Islet precursor cell (in vitro differentiated cells): ENCODE data around the gene LGR4.
"Not testable (repeated sequence)": the region's sequence is repeated elsewhere in the genome, so short reads cannot be mapped to it uniquely, and the experiment has no call there.

ENCODE experiments used
- DNase-seq: peaks from one replicate; pipeline ENCODE4 v3.0.0-alpha.2; 2018

The LGR4 gene

DNA sequence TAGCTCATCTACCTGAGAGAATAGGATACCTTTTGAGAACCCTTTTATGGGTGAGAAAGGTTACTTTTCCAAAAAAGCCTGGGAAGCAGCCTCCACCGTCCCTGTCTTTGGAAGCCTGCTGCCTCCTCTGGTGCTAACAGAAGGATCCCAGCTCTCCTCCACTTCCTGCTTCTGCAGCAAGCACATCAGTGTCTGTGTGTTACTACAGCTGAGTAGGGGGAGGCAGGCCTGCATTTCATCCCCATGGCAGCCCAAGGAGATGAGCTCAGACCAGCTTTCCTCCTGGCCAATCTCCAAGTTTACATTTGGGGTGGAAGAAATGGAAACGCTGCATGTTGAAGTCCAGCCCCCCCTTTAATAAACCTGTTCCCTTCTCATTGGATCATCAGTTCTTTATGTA is 102.2 kb downstream of the LGR4 start:
- peak; percentile 71 for DNase-seq

DNA sequence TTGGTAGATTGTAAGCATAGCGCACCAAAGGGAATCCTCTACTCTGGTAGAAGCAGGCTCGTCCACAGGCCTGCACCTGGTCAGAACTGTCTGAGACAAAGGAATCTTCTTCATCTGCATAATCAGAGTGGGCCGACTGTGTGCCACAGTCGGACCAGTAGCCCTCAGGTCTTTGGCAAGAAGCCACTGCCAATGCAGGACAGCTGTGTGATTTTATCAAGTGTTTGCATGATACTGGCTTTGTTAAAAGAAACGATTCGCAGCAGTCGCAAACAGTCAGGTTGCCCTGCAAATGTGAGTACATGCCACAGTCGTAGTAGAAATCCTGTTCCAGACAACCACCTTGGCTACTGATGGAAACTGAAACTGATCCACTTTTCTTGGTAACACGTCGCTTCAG is 104.7 kb downstream of the LGR4 start:
- DNase-seq: no peak

DNA sequence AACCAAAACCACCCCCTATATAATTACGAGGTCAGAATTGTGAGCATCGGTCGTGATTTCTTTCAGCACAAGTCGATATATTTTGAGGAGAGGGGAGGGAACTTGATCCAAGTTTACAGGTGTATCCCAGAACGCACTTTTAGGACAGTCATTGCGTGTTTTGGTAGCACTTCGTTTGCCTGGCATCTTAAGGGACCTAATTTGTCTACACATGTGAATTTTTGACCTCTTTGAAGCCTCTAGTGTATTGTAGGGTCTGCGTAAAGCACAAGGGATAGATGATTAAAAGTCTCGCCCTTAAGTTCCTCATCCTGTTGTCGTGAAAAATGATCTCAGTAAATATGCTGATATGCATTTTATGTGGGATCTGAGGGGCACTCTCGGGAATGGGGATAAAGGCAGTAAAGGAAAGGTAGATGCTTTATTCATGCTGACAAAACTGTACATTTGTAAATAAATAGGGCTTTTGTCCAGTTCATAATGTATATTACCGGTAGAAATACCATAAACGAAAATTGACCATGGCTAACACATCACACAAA is 108.9 kb downstream of the LGR4 start:
- DNase-seq: no peak

DNA sequence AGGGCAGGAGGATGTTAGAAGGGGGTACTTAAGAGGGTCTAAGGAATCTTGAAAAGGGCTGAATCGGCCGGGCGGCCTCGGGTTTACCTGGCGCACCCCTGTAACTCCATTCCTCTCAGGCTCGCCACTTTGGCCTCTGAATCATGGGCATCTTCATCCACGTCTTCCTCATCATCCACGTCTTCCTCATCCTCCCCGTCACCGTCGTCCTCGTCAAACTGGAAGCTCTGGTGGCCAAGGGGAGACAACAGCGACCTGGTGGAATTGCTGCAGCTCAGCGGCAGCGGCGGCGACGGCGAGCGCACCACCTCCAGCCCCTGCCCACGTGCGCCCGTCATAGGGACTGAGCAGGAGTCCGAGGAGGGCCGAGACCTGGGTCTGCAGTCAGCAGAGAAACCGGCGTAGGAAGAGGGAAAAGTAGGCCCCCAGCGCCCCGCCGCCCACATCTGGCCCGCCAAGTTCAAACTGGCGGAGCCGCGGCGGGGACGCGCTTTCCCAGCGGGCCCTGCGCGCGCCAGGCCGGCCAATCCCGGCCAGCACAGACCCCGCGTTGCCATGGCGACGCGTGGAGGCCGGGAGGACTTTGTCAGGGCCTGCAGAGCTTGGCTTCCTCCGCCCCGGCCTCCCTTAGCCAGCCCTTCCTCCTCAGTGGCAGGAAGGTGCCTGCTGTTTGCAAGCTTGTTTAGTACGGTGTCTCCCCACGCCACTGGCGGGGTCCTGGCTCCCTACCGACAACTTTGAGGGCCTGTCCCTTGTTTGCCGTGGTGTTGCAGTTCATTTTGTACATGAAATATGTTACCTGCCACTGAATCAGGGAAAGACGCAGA is 109.6 kb downstream of the LGR4 start, which contains the start of gene CCDC34:
TSS of gene CCDC34 (minus strand) at position 467 of the 827 bp plus-strand sequence. CDS start at position 446, 21 bp downstream.
- DNase-seq: peak; percentile 96

DNA sequence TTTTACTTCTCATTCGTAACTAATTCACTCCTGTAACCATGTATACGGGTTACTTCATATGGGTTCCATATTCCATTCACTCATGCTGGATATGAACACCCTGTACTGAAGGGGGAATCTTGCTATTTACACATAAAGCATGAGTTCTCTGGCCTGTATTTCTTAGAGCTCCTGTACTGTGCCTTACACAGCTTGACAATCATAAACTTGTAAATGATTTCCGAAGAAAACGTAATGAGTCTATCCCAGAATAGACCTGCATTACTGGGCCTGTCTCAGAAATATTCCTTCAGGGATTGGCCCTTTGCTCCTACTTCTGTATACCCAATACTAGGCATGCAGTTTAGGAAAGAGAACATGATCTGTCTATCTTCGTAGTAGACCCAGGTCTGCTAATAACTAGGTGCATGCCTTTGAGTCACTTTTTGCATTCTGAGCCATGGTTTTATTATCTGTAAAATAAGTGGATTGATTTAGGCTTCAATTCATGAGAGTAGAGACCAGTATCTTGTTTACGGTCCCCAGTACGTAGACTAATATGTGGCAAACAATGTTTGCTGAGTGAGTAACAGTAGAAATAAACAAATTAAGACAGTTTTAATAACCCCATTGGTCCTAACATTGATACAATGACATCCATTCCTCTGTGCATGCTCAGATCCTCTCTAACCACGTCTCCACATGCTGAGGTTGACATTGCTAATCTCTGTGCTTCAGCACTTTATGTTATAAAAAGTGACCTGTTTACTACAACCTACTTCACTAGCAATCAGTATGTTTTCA is 110.8 kb downstream of the LGR4 start:
- no peak for DNase-seq

- DNase-seq: no peak
These were observed 114.3 kb downstream of the LGR4 start for GRCh38 chr11:27358296-27358695.

- no peak for DNase-seq
These were observed 115.3 kb downstream of the LGR4 start for GRCh38 chr11:27357250-27357649.

- DNase-seq: no peak
These were observed 115.9 kb downstream of the LGR4 start for GRCh38 chr11:27356624-27357222.

DNA sequence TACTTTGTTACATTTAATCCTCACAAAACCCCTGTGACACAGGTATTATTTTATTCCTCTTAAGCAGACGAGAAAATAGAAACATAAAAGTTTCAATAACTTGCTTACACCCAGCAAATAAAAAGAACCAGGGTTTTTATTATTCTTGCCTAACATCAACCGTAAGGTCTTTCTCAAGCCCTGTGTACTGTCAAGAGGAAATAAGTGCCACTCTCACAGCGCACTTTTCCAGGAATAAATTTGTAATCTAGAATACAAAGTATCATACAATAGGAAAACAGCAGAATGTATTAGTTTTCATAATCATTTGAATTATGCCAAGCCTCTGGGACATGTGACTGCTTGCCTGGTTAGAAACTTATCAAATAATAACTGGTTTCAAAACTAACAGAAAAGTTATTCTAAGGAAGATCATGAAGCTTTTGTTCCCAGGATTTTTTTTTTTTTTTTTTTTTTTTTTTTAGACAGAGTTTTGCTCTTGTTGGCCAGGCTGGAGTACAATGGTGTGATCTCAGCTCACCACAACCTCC is 117.0 kb downstream of the LGR4 start:
- DNase-seq: no peak

GRCh38 chr11:27354359-27354965 is 118.1 kb downstream of the LGR4 start:
- no peak for DNase-seq

DNA sequence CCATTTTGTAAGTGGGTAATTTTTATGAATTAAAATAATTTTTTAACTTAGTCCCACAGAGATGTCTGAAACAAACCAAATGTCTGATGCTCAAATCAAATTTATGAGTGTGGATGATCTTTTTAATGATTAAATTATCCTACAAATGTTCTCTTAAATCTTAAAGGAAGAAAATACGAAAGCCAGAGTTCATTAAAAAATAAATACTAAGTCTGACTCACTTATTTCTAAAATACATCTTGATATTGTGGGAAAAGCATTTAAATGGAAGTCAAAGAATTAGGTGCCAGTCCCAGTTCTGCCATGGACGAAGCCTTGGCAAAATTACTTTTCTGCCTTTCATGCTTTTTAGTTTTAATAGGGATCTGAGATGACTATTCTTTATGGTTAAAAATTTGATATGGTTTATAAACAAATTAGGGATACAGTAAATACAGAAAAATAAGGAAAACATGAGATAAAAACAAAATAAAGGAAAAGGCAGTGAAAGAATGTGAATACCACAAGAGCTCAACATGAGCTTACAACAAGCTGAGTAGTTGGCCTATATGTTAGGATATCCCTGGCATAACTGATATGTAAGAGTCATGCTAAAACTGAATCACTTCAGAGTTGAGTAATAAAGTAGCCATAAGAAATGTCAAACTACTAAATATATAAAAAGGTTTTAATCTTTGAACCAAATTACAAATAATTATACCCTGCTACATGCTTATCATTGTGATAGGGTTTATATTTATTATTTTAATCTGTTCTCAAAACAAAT is 118.8 kb downstream of the LGR4 start:
- DNase-seq: no peak

DNA sequence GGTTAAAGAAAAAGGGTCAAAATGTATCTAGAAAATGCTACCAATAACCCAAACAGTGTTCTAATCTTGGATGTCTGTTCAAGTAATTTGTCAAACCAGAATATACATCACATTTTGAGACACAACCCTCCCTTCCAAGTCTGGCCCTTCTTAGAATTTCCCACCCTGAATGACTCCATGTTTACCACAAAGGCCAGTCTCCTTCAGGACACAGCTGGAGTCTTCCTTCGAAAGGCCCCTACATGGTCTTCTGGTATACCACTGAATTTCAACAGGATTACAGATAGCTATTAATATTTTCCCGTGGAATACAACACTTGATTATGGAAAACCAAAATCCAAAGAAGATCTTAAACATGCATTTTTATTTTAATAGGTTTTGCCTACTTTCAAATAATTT is 119.8 kb downstream of the LGR4 start:
- DNase-seq: no peak

- DNase-seq: no peak
These were observed 122.1 kb downstream of the LGR4 start for GRCh38 chr11:27350511-27350910.

- DNase-seq: peak; percentile 59
These were observed 122.7 kb downstream of the LGR4 start for GRCh38 chr11:27349919-27350318.

DNA sequence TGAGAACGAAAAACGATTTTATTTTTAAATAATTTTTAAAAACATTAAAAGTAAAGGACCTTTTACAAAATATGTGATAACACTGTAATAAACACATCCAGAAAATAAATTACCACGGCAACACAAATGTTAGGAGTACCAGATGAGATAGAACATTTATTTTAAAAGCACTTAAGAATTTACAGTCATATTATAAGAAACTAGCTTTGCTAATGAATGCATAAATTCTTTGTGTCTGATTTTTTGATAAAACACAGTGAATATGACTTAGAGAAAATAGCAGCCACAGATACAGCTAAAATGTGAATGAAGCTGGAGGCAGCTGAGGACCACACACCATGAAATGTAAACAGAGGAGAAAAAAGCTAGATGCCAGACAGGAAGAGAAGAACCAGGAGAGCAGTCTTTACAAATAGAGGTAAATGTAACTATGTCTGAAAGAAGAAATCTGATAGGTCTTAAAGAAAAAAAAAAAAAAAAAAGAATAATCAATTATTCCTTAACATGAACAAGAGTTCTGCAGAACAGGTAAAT is 124.2 kb downstream of the LGR4 start:
- DNase-seq: no peak

DNA sequence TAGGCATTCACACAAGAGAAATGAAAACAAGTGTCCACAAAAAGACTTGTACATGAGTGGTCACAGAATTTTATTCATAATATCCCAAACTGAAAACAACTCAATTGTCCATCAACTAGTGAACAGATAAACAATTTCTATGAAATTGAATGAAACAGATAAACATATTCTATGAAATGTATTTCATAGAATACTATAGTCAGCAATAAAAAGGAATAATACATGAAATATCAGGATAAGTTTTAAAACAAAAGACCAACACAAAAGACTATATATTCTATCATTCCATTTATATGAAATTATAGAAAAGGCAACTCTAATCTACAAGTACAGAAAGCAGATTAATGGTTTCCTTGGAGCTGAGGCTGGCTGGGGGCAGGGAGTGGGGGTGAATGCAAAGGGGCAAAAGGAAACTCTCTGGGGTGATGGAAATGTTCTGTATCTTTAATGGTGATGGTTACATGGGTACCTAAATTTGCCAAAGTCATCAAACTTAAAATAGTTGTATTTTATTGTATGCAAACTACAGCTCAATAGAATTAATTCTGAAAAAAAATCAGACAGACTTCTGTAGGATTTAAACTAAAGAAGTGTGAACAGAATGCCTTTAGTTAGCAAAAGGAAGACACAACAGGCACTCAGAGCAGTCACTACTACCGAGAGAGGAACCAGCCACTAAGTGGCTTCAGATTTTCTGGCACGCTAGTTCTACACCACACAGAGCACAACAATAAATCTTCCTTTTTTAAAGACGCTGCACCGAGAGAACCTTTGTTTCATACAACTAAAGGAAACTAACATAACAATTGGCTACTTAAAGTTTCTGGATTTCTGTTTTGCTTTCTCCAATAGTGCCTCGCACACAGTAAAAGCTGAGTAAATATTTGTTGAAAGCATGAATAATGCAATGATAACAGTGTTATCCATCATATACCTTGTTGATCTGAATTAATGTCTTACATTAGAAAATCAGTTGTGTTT is 124.9 kb downstream of the LGR4 start:
- DNase-seq: no peak

GRCh38 chr11:27339941-27340340 is 132.6 kb downstream of the LGR4 start:
- DNase-seq: no peak

- DNase-seq: not testable (repeated sequence)
These were observed 137.8 kb downstream of the LGR4 start for GRCh38 chr11:27334764-27335163.

DNA sequence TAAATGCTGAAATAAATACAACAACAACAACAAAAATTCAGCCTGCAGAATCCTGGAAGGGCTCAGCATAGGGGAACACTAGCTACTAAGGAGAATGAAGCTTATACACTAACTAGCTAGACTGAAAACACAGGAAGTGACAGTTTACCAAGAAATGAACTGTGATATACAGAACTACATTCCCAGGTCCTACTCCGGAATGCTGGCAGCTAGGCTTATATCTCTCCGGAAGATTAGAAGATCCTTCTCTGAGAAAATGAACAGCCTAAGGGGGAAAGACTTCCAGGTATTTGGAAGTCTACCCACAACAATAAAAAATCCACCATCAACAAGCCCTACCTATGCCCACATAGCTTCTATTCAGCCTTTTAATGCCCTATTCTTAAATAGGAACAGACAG is 140.6 kb downstream of the LGR4 start:
- peak; percentile 55 for DNase-seq

DNA sequence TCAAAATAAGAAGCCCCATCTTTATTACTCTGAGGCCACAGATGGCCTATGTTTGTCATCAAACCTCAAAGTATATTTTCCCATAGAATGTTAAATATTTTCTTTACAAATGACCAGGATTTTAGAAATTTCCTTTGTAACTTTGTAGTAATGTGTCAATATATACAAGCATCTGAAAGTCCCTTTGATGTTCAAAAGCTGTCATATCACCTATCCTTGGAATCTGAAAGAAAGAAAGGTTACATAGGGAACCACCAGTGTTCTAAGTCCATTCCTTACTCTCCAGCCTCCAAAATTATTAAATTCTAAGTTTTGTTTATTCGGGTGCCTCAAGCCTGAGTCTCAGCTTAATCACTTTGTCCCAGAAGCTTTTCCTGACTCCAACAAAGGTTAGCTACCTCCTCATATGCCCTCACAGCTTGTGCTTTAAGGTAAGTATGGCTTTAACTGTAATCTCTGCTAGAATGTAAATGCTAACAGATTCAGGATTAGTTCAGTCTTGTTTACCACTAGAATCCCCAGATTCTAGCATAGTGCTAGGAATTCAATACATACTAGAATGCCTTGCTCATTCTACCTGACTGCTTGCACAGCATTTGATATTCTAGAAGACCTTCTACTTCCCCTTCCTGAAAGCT is 141.8 kb downstream of the LGR4 start:
- DNase-seq: no peak
